Measurements from ENCODE around the gene TM2D1.

The TM2D1 gene

GRCh38 chr1:61753998-61754508 is 29.1 kb upstream of the TM2D1 start:
- TF ChIP-seq CTCF (IDR thresholded peaks at IDR 0.05; ENCODE audit: low read depth, low read length) (no peak), POLR2A (IDR thresholded peaks at IDR 0.05; ENCODE audit: extremely low read depth, insufficient read length) (no peak), MYC (IDR thresholded peaks at IDR 0.05; ENCODE audit: low read depth, low read length) (no peak), MAX (IDR thresholded peaks at IDR 0.05; ENCODE audit: low read depth, low read length) (no peak)
- no peak for DNase-seq (ENCODE audit: low read depth)
- no peak overlapping the region for H3K4me3 ChIP-seq (ENCODE audit: low read depth, low read length)

- no peak overlapping the region for H3K4me3 ChIP-seq (ENCODE audit: low read depth, low read length)
- no peak for TF ChIP-seq CTCF (IDR thresholded peaks at IDR 0.05; ENCODE audit: low read depth, low read length)
- TF ChIP-seq POLR2A (IDR thresholded peaks at IDR 0.05; ENCODE audit: extremely low read depth, insufficient read length), result no peak
- no peak for TF ChIP-seq MAX (IDR thresholded peaks at IDR 0.05; ENCODE audit: low read depth, low read length)
- no peak for TF ChIP-seq MYC (IDR thresholded peaks at IDR 0.05; ENCODE audit: low read depth, low read length)
Measured at GRCh38 chr1:61752921-61753389, 28.0 kb upstream of the TM2D1 start.

GRCh38 chr1:61749574-61749973 is 24.6 kb upstream of the TM2D1 start:
- TF ChIP-seq CTCF (IDR thresholded peaks at IDR 0.05; ENCODE audit: low read depth, low read length) (no peak), MYC (IDR thresholded peaks at IDR 0.05; ENCODE audit: low read depth, low read length) (no peak), POLR2A (IDR thresholded peaks at IDR 0.05; ENCODE audit: extremely low read depth, insufficient read length) (no peak), MAX (IDR thresholded peaks at IDR 0.05; ENCODE audit: low read depth, low read length) (no peak)
- no peak overlapping the region for H3K4me3 ChIP-seq (ENCODE audit: low read depth, low read length)
- DNase-seq (ENCODE audit: low read depth), result no peak

More at GRCh38 chr1:61752921-61753389, 28.0 kb upstream of the TM2D1 start:
- DNase-seq (ENCODE audit: low read depth), result no peak

DNA sequence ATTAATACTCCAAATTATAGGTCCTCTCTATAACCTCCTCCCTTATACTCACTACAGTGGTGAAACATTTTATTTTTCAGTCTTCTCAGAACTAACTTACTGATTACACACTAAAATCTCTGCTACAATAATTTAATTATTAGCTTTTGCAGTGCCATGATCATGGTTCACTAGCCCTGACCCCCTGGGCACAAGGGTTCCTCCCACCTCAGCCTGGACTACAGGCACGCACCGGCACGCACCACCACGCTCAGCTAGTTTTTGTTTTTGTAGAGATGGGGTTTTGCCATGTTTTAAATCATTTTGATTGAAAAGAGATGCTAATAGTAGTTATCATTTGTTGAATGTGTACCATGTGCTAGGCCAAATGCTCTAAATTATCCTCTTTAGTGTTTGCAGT is 23.6 kb upstream of the TM2D1 start:
- no peak for TF ChIP-seq POLR2A (IDR thresholded peaks at IDR 0.05; ENCODE audit: extremely low read depth, insufficient read length)
- no peak for TF ChIP-seq MAX (IDR thresholded peaks at IDR 0.05; ENCODE audit: low read depth, low read length)
- no peak for TF ChIP-seq MYC (IDR thresholded peaks at IDR 0.05; ENCODE audit: low read depth, low read length)
- no peak for TF ChIP-seq CTCF (IDR thresholded peaks at IDR 0.05; ENCODE audit: low read depth, low read length)
- DNase-seq (ENCODE audit: low read depth), result no peak
- no peak overlapping the region for H3K4me3 ChIP-seq (ENCODE audit: low read depth, low read length)

DNA sequence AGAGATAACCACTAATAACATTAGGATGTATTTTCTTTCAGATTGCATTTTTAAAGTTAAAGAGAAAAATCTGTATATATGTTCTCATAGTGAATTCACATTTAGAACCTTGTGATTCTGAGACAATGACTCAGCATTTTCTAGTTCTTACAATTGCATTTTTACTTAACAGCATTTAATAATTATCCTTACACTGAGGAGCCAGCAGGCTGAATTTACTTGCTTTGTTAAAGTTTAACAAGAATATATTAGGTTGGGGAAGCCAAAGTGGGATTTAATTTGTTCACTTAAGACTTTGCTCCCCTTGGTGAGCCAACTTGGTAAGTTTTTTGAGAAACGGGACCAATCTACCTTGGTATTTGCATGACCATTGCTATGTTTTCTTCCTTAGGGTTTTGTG is 21.9 kb upstream of the TM2D1 start:
- DNase-seq (ENCODE audit: low read depth), result no peak
- no peak overlapping the region for H3K4me3 ChIP-seq (ENCODE audit: low read depth, low read length)
- TF ChIP-seq POLR2A (IDR thresholded peaks at IDR 0.05; ENCODE audit: extremely low read depth, insufficient read length) (no peak), MYC (IDR thresholded peaks at IDR 0.05; ENCODE audit: low read depth, low read length) (no peak), CTCF (IDR thresholded peaks at IDR 0.05; ENCODE audit: low read depth, low read length) (no peak), MAX (IDR thresholded peaks at IDR 0.05; ENCODE audit: low read depth, low read length) (no peak)
